Kidney capillary endothelial cell (primary cell): ENCODE data around the gene WDR45B.
A peak's percentile ranks its signal among the peaks of the same experiment; 100 is the strongest.

ENCODE experiments used
- DNase-seq: peaks from one replicate; pipeline ENCODE4 v3.0.0-alpha.2; 2018; ENCODE audit warnings: low spot score

WDR45B gene

DNA sequence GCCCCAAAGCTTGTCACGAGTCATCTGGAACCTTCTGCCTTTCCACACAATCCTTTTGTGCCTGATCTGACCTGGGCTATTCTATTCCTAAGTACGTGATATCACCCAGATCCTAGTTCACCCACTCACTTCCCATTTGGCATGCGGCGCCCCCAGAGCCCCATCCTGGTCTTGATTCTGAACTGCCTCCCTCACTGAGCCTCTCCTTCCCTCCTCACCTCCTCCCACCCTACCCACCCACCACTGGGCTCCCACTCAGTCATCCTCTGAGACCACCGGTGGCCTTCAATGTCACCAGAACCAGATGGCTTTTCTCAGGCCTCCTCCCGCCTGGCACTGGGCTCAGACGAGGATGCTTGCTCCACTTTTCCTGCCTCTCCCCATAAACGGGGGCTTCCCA lies 18.5 kb downstream of the WDR45B start:
- DNase-seq, result no peak

DNA sequence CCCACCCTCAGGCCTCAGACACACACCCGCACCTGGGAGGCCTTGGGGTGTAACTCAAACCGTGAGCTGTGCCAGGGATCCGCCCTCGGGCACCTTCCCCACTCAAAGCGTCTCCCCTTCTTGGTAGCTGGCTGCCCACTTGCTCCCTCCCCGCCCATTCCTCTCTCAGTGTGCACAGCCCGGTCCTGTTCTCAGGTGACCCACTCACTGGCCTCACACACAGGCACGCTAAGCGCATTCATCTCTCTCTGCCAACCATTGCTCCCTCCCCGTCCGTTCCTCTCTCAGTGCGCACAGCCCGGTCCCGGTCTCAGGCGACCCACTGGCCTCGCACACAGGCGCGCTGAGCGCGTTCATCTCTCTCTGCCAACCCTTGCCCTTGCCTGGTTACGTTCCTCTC lies 20.8 kb downstream of the WDR45B start:
- DNase-seq, result no peak

DNA sequence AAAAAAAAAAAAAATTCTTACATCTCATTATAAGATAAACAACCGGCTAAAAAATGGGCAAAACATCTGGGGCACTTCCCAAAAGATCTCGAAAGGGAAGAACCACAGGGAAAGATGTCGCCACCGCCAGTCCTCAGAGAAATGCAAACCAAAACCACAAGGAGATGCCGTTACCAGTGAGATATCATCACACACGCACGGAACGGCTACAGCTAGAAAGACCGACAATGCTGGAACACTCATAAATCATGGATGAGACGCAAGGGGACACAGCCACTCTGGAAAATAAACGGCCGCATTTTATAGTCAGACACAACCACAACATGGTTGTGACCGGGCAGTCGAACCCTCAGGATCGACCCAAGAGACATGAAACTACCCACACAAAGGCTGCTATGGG lies 24.5 kb downstream of the WDR45B start:
- no peak for DNase-seq

DNA sequence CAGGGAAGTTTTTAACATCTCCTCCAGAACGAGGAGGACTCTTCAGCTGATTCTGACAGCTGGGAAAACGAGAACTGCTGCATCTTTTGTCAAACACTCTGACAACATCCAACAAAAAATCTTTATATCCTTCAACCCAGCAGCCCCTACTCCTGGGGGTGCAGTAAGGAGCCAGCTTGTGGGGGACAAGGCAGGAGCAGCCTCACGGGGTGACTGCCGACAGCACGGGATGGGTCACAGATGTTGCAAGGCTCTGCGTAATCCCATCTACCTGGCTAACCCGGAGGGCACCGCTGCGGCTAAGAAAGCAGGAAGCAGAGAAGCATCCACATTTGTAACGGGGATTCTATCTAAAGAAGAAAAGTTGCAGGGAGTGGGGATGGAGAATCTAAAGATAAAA lies 28.6 kb downstream of the WDR45B start:
- no peak for DNase-seq

DNA sequence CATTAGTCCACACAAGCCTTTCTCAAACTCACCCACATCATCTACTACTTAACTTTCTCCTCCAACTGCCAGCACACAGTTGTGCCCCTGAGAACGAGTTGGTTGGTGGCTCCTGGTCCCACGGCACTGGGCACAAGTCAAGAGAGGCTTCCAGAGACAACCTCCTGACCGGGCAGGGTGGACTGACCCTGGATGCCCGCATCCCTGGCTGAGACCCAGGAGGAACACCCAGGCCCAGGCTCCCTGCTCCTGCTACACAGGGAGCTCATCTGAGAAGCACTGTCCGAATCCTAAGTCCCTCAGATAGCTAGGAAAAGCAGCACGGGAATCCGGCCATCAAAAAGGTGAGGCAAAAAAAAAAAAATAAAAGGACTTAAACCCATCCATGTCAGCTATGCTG lies 29.0 kb downstream of the WDR45B start:
- DNase-seq, result no peak

DNA sequence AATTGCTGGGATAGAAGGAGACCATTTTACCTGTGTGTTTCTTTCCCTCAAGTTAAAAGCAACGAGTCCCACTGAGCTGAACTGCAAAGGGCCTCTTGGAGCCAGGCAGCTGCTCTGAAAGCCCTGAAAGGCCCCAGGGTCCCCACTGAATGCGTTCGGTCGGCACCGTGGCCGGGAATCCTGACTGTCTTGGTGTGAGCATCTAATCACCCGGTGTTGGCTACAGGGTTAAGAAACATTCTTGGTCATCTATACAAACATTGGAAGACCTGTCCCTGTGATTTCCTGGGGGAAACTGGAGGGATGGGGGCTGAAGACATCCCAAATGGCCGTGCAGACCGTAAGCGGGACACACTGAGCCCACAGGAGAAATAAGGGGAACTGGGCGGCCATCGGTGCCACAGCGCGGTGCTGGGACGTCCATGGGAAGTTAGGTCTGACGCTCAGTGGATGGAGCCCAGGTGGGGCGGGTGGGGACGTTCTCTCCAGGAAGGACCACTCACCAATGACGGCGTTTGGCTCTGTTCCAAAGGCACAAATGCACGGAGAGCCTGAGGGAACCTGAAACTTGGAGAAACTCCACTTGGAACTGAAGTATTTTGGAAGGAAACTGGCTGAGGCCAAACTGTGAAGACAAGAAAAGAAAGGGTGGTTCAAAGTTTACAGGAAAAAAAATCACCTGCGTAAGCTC lies 32.1 kb downstream of the WDR45B start:
- no peak for DNase-seq

DNA sequence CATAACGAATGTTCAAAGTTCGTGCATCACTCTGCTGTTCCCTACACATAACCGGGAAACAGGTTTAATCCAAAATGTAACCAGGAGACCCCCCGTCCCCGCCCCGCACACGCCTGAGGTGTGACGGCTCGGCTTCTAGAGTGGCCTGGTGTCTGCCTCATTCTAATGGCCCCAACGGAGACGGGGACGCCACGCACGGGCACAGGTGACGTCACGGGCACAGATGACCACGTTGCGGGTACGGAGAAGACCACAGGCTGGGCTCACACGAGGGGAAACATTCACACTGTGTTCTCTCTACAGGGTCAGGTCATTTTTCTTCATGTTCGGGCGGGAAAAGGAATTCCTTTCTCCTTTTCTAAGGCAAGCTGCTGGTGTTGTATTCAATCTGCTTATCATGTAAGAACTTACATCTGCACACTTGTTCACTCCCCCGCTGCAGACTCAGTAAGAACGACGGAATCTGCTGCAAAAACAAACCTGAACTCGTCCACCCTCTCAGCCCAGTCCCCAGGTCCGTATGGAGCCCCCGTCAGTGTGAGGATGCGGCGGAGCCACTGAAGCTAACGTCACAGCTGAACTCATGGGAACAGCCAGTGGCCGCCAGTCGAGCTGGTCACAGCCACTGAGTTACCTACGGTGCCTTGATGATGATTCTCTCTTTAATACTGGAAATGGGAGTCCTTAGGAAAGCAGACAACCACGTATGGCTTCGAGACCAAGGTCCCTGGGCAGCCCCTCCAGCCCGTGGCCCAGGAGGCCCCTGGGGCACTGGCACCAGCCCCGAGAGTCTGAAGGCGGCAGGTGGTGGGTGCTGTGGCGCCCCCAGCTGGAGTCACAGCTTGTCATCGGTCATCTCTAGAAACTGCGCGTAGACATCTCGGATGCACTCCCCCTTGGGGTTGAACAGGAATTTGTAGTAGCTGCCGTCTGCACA lies 32.9 kb downstream of the WDR45B start:
- DNase-seq, result no peak

DNA sequence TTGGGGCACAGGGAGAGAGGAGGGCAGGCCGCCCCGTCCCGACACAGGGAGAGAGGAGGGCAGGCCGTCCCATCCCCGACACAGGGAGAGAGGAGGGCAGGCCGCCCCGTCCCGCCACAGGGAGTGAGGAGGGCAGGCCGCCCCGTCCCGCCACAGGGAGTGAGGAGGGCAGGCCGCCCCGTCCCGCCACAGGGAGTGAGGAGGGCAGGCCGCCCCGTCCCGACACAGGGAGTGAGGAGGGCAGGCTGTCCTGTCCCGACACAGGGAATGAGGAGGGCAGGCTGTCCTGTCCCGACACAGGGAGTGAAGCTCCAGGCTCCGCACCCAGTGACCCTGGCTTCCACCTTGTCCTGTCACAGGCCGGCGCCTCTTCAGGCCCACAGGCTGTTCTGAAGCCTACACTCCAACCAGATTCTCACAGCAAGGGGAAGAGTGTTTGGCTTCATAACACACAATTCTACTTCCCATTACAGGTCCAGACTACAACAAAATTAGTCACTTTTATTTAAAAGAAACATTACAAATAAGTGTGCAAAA lies 34.1 kb downstream of the WDR45B start:
- no peak for DNase-seq

DNA sequence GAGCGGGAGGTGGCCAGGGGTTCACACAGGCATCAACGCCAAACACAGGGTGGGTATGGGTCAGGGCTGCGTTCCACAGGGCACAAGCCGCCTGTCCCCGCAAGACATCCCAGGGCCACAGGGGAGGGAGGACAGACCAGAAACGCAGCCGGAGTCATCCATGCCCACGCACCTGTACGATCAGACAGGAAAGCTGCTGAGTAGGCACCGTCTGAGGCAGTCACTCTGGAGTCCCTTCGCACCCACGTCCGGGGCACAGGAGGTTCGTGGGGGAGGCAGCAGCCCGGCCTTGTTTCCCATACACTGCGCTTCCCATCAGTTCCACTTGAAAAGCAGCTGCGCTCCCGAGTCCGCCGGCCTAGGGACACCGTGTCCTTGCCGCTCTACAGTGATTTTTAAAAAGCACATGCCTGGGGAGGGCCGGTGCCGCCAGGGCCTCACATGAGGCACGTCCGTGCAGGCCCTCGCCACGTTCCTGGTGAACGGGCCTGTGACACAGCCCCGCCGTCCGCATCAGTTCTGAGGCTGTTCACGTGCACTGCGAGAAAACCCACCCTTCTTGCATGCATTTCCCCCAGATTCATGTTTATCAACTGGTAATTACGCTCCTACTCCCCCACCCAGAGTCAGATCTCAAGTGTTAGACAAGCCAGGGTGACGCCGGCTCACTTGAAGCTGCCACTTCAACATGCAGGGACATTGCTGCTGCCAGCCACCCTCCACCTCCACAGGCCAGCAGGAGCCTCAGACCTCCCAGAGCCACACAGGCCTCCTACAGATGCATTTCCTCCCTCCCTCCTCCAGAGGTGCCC lies 34.8 kb downstream of the WDR45B start:
- DNase-seq, result no peak

DNA sequence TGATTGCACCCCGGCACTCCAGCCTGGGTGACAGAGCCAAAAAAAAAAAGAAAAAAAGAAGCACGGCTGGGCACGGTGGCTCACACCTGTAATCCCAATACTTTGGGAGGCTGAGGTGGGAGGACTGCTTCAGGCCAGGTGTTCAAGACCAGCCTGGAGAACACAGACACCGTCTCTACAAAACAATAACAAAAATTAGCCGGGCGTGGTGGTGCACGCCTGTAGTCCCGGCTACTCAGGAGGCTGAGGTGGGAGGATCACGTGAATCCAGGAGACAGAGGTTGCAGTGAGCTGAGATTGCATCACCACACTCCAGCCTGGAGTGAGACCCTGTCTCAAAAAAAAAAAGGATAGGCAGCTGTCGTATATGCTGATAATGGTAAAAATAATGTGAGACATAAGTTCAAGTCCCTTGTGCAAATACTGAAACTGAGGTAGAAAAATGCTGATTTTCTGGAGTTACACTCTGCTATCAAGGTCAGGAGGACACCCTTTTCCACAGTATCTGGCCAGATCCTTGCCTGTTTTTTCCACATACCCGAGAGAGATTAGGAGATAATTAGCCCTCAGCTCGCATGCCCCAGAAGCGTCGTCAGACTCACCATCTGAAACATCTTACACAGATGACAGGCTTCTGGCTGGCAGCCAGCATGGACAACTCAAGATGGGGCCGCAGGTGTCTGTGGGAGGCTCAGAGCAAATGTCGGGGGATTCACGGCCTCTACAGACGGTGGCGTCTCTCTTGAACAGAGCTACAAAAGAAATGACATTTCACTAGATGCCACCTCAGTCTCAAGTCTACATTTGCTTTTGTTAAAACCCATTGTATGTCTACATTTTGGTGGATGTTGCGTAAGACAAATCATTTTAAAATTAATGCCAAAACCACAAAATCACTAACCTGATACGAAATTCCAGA lies 36.8 kb downstream of the WDR45B start:
- no peak for DNase-seq

DNA sequence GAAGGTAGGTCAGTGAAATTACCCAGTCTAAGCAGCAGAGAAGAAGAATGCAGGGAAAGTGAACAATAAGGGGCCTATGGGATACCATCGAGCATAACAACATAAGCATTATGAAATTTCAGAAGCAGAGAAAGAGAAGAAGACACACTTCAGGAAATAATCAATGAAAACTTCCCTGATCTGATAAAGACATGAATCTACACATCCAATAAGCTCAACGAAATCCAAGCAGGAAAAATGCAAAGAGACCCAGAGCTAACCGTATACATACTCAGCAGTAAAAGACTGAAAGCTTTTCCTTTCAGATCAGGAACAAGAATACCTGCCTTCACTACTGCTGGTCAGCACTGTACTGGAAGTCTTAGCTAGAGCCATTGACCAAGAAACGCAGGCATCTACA lies 38.6 kb downstream of the WDR45B start:
- no peak for DNase-seq

DNA sequence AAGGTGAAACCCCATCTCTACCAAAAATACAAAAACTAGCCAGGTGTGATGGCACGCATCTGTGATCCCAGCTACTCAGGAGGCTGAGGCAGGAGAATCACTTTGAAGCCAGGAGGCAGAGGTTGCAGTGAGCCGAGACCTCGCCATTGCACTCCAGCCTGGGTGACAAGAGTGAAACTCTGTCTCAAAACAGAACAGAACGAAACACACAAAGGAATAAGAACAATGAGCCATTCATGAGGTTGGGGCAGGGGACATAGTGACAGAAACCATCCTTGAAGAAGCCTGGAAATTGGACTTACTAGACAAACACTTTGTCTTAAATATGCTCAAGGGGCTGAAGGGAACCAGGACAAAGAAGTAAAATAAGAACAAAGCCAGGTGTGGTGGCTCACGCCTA lies 39.4 kb downstream of the WDR45B start:
- no peak for DNase-seq

DNA sequence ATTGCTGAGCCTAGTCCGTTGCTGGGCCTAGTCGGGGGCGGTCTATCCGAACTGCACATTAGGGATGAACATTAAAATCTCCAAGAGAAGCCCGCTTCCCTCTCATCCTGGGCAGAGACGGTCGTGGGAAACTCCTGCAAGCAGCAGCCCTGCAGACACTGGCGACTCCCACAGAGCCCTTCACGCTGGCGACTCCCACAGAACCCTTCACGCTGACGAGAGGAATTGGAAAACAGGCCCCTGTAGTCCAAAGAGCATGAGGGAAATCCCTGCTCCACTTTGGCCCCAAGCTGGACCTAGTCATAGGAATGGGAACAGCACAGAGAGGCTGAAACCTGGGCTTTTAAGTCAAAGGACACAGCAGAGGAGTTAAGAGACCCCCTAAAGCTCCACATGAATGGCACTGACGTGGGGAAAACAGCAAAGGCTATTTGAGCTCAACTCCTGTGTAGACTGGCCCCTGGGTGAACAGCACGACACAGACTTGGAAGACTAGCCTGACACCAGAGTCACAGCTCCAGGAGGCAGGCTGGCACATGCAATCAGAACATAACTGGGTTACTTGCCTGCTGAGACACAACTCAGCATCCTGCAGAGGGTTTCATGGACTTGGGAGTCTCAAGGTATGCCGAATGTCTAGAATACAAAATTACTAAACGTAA lies 42.2 kb downstream of the WDR45B start:
- no peak for DNase-seq

DNA sequence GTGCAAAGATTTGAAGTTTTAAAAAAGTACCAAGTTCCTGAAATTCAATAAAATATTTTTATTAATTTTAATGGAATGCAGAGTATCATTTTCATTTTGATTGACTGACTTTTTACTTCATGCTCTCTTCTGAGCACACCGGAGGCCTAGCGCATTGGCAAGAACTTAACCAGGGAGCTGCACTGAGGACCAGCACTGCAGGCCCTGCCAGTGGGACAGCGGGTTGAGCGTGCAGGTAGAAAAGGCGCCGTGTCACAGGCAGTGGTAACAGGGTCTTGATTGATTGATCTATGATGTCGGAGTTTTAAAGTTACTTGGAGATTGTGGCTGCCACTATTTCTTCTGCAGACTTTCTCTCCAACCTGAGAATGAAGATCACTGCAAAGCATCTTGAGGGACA lies 43.7 kb downstream of the WDR45B start:
- no peak for DNase-seq

DNA sequence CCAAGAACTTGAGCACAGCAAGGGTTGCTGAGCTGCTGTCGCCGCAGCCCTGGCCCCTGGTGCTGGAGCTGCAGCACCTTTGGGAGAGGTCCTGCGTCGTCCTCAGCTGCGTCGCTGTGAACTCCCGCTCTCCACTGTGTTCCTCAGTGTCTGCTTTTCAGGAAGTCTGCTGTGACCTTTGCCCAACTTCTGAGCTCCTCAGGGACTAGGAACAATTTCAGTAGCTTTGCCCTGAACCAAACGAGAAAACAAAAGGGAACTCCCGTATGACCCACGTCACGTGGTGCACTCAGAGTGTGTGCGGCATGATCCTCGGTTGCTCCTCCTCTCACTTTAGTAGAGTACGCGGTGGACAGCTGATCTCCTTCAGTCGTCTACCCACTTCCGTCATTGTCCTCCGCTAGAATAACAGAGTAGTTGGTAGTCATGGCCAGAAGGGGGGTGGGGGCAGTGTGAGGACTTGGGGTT lies 44.2 kb downstream of the WDR45B start:
- DNase-seq, result peak; percentile 65

DNA sequence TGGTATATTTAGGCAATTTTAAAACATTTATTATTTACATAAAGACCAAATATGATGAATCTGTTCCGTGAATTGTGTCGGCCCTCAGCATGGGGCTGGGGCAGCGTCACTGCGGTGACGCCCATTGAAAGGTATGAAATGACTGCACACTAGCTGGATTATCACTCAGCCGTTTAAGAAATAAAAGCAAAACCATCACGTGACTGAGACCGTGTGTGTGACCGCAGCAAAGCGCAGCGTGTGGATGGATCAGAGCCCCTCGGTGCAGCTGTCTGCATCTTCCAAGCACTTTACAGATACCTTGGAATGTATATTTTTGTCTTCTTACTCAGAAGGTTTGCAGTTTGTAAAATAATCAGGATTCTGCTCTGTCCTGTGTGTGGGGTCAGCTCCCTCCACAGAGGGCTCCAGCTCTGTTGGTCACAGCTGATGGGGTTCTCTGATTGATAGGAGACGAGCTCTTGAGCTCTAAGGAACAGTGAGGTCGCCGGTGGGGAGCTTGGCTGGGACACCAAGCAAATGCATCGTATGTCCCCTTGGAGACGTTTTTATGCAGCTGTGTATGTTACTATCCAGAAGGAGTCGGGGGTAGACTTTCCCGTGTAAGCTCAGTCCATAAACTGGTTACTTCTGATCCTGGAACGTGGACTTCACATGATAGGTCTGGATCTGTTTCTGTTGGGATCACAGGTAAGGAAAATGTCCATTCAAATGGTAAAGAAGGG lies 45.1 kb downstream of the WDR45B start:
- peak; percentile 33 for DNase-seq

DNA sequence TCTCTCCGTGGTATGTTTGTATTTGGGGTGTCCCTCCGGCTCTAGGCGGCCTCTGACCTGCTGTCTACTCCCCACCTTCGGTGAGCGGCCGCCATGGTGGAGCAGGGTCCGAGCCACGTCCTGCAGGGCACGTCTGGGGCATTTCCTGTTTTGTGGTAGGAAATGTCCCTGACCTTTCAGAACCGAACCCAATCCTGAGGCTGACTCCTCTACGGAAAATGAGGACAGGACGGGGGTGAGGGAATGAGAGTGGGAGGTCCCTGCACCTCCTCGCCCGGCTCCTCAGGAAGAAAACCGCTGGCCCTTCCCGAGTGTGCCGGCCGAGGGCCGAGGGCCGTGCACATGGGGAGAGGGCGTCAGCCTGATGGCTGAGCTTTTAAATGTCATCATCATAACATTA lies 45.8 kb downstream of the WDR45B start:
- DNase-seq, result peak; percentile 47

DNA sequence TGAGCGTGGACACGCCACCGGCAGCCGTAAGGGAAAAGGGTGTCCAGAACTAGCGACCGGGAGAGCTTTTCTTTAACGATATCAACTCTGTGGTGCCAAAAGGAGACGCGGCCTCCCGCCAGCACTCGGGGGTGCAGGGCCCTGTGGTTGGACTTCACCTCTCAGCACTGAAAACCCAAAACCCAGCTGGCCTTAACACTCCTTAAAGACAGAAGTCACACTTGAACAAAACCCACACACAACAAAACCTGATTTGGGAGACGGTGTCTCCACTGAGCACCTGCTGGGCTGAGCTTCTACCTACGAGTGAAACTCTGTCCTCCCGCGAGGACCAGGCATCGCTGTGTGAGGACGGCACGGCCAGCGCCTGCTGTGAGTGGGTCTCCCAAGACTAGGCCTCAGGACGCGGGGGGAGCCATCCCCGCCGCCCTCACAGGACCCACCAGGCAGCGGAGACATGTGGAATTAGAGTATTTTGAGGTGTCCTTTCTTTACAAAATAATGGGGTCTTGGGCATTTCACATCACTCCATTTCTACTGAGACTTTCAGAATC lies 46.7 kb downstream of the WDR45B start:
- no peak for DNase-seq

DNA sequence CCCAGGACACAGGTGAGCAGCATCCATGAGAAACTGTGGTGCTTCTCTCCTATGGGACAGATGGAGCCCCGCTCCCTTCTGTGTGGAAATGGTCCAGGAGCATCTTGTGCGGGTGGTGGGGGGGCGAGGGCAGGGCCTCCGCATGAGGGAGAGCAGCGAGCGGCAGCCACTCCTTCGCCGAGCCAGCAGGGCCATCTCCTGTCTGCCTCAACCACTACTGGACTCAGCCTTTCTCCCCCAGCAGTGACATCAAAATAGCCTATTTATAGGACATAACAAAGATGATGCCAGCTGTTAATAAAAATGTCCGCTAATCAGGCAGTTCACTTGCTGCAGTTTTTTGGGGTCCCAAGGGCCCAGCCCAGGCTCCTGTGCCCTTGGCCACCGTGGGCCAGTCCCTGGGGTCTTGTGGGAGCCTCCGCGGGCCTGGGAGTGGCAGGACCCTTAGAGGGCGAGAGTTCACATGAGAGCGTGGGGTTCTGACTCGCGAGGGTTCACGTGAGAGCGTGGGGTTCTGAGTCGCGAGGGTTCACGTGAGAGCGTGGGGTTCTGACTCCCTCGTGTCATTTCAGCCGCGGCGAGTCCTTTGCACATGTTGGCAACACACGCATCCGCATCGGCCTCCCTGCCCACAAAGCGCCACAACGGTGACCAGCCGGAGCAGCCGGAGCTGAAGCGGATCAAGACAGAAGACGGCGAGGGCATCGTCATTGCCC lies 47.4 kb downstream of the WDR45B start:
- DNase-seq, result no peak
